HepG2 (cell line): Measurements from ENCODE around the gene NOTCH3. TPM values are rescaled to one million over a fixed set of nuclear protein-coding genes. Genes with fewer than 3 reads are reported as not detected.

Source experiments
- ATAC-seq: fragments of 200-7000 bp; cut with Tn5 transposase; 3 replicates; pipeline ENCODE4 v1.9.1; 2020; ENCODE audit warnings: mild to moderate bottlenecking, moderate library complexity
- BruUV-seq: library from RNA; stranded (reverse); fragments of 400-500 nt; replicated peaks from 2 replicates; lab custom pipeline; 2021; lab: Mats Ljungman, UMichigan
- CTCF ChIA-PET: fragments of 300-600 bp; formaldehyde crosslinking; extraction: SDS; loops from one replicate; lab custom pipeline; 2021; ENCODE audit warnings: low total read pairs, inconsistent platforms, low intra/inter-chr PET ratio; lab: Yijun Ruan, JAX
- POLR2A ChIA-PET: fragments of 350-600 bp; sonication (Branson Sonifier 250); formaldehyde crosslinking; loops from one replicate; lab custom pipeline; 2020; ENCODE audit warnings: antibody characterized with exemption, inconsistent platforms; lab: Yijun Ruan, JAX
- DNase-seq: peaks from one replicate; pipeline ENCODE4 v3.0.0-alpha.2; 2015; ENCODE audit warnings: low spot score
- FAIRE-seq: peaks from 3 replicates; lab custom pipeline; 2011; peaks lifted over from hg19 to GRCh38; lab: Jason Lieb, UNC
- H2AFZ ChIP-seq: one replicate; pipeline ENCODE4 v1.6.1; 2011; ENCODE audit warnings: low read length, inconsistent platforms
- H3K27ac ChIP-seq: fragments of 300-600 bp; 3 replicates; pipeline ENCODE4 v1.8.0; 2011; ENCODE audit warnings: mixed run types, mild to moderate bottlenecking, mixed read lengths, low read length, inconsistent platforms; ENCODE audit not compliant: insufficient read depth; ENCODE audit errors: extremely low read length
- H3K27me3 ChIP-seq, 2 experiments: fragments of 200-600 bp in 1 of 2; 2 replicates in 1 of 2; 3 replicates in 1 of 2; pipeline versions ENCODE4 v1.6.0 to v1.8.0; 2011; ENCODE audit warnings: low read length in 2 of 2, mild to moderate bottlenecking in 2 of 2, moderate library complexity in 2 of 2, inconsistent platforms in 1 of 2; ENCODE audit not compliant: insufficient read depth in 2 of 2, control insufficient read depth in 1 of 2
- H3K36me3 ChIP-seq, 2 experiments: fragments of 200-600 bp in 1 of 2; replicated peaks in 1 of 2; 2 replicates in 1 of 2; 3 replicates in 1 of 2; pipeline versions ENCODE4 v1.5.1 to v1.8.0; 2011; ENCODE audit warnings: low read length in 2 of 2, inconsistent platforms in 1 of 2; ENCODE audit not compliant: insufficient read depth in 2 of 2, control insufficient read depth in 1 of 2
- H3K4me1 ChIP-seq: 2 replicates; pipeline ENCODE4 v1.5.1; 2012; ENCODE audit warnings: low read length, inconsistent platforms; ENCODE audit not compliant: insufficient read depth
- H3K4me2 ChIP-seq: 2 replicates; pipeline ENCODE4 v1.6.0; 2011; ENCODE audit warnings: low read depth, low read length, inconsistent platforms
- H3K4me3 ChIP-seq, 3 experiments: fragments of 200-600 bp in 1 of 3; sonication (generic), shearing (Covaris generic) in 1 of 3; replicated peaks in 1 of 3; 2 replicates each; pipeline ENCODE4 v1.5.1; 2011 to 2016; ENCODE audit warnings: low read length in 3 of 3, inconsistent platforms in 2 of 3, low read depth in 2 of 3, mild to moderate bottlenecking in 2 of 3, control low read depth in 1 of 3, mixed read lengths in 1 of 3; ENCODE audit not compliant: insufficient read depth in 1 of 3
- H3K79me2 ChIP-seq: one replicate; pipeline ENCODE4 v1.6.1; 2011; ENCODE audit warnings: low read length, inconsistent platforms; ENCODE audit not compliant: insufficient read depth
- H3K9ac ChIP-seq: 2 replicates; pipeline ENCODE4 v1.6.0; 2011; ENCODE audit warnings: mild to moderate bottlenecking, low read depth, low read length, inconsistent platforms; ENCODE audit not compliant: insufficient read depth
- H3K9me3 ChIP-seq: 2 replicates; pipeline ENCODE4 v1.5.1; 2012; ENCODE audit warnings: mild to moderate bottlenecking, low read length
- H4K20me1 ChIP-seq: 2 replicates; pipeline ENCODE4 v1.6.0; 2011; ENCODE audit warnings: inconsistent platforms, mild to moderate bottlenecking, low read length, moderate library complexity; ENCODE audit not compliant: insufficient read depth
- ATF1 ChIP-seq: IDR thresholded peaks from 2 replicates; pipeline ENCODE4 v1.6.1; 2016; ENCODE audit warnings: mild to moderate bottlenecking, control low read depth
- BATF2 ChIP-seq: sonication (generic); formaldehyde crosslinking; IDR thresholded peaks from 2 replicates; pipeline ENCODE4 v1.8.0; 2022; ENCODE audit warnings: mild to moderate bottlenecking, missing genetic modification reagents, moderate library complexity
- BCLAF1 ChIP-seq: fragments of 450-650 bp; IDR thresholded peaks from 2 replicates; pipeline ENCODE4 v1.6.1; 2017; ENCODE audit warnings: mild to moderate bottlenecking
- BRD4 ChIP-seq: sonication (generic); formaldehyde crosslinking; IDR thresholded peaks from 2 replicates; pipeline ENCODE4 v1.4.0; 2020; ENCODE audit warnings: missing genetic modification reagents
- DR1 ChIP-seq: sonication (generic); formaldehyde crosslinking; IDR thresholded peaks from 2 replicates; pipeline ENCODE4 v1.8.0; 2021; ENCODE audit warnings: mild to moderate bottlenecking, missing genetic modification reagents, inconsistent platforms
- KAT8 ChIP-seq: IDR thresholded peaks from 2 replicates; pipeline ENCODE4 v1.6.1; 2016; ENCODE audit warnings: missing genetic modification reagents, missing compliant biosample characterization
- LBX2 ChIP-seq: sonication (generic); formaldehyde crosslinking; IDR thresholded peaks from 2 replicates; pipeline ENCODE4 v1.5.0; 2020; ENCODE audit warnings: missing genetic modification reagents, mild to moderate bottlenecking, borderline replicate concordance
- MBD4 ChIP-seq: IDR thresholded peaks from 2 replicates; pipeline ENCODE4 v1.6.1; 2012; ENCODE audit warnings: low read length, inconsistent platforms, borderline replicate concordance
- MEIS1 ChIP-seq: sonication (generic); formaldehyde crosslinking; IDR thresholded peaks from 2 replicates; pipeline ENCODE4 v1.9.0; 2021; ENCODE audit warnings: mild to moderate bottlenecking, missing genetic modification reagents, moderate library complexity, borderline replicate concordance
- NFRKB ChIP-seq: fragments of 450-650 bp; IDR thresholded peaks from 2 replicates; pipeline ENCODE4 v1.6.1; 2017
- PHF5A ChIP-seq: IDR thresholded peaks from one replicate; pipeline ENCODE4 v1.6.1; 2018; ENCODE audit warnings: low read depth, missing genetic modification reagents; ENCODE audit not compliant: unreplicated experiment
- ZEB1 ChIP-seq: IDR thresholded peaks from 2 replicates; pipeline ENCODE4 v1.6.1; 2012; ENCODE audit warnings: mild to moderate bottlenecking, low read depth, inconsistent platforms; ENCODE audit not compliant: insufficient replicate concordance
- ZNF263 ChIP-seq: sonication (generic); formaldehyde crosslinking; IDR thresholded peaks from 2 replicates; pipeline ENCODE4 v1.4.0; 2020; ENCODE audit warnings: missing genetic modification reagents
- ZNF275 ChIP-seq: sonication (generic); formaldehyde crosslinking; IDR thresholded peaks from 2 replicates; pipeline ENCODE4 v1.8.0; 2022; ENCODE audit warnings: missing genetic modification reagents, mild to moderate bottlenecking, inconsistent platforms, borderline replicate concordance
- ZNF607 ChIP-seq: sonication (generic); formaldehyde crosslinking; IDR thresholded peaks from 2 replicates; pipeline ENCODE4 v1.5.1; 2020; ENCODE audit warnings: missing genetic modification reagents, mild to moderate bottlenecking, borderline replicate concordance
- ZNF766 ChIP-seq: sonication (generic); formaldehyde crosslinking; IDR thresholded peaks from 2 replicates; pipeline ENCODE4 v1.5.0; 2020; ENCODE audit warnings: missing genetic modification reagents, borderline replicate concordance
- ZNF850 ChIP-seq: sonication (generic); formaldehyde crosslinking; conservative IDR thresholded peaks from 2 replicates; pipeline ENCODE4 v1.9.0; 2021; ENCODE audit warnings: mild to moderate bottlenecking, missing genetic modification reagents
- WGBS: methylation state at CpG from one replicate; pipeline ENCODE4 v1.1.6; 2017; ENCODE audit warnings: low lambda C conversion rate; 5-methylcytosine and 5-hydroxymethylcytosine counted together
- in situ Hi-C: cut with HindIII; loops from 2 replicates; pipeline ENCODE4 v1.10.0; 2017; ENCODE audit warnings: low pct_unique_long_range_greater_than_20kb; ENCODE audit not compliant: extremely low pct_ligation_motif_present
- intact Hi-C: fragments of 100-400 bp; cut with micrococcal nuclease; formaldehyde crosslinking; loops from one replicate; pipeline ENCODE4 v1.10.0; 2022; ENCODE audit not compliant: unreplicated experiment
- polyA plus RNA-seq, 8 experiments: library from polyadenylated mRNA; depleted of rRNA in 3 of 8; stranded (reverse) in 7 of 8; unstranded in 1 of 8; fragments of >200 nt; fragmentation: Illumina TruSeq in 4 of 8; extraction: Trizol in 4 of 8; gene quantifications; 2 replicates each; pipeline versions ENCODE4 v1.2.1 to v1.2.3, GENCODE V29; 2011 to 2016; ENCODE audit warnings: low read depth in 4 of 8, missing spikeins in 1 of 8, mixed read lengths in 1 of 8; ENCODE audit not compliant: insufficient read depth in 1 of 8
- total RNA-seq, 5 experiments: library from RNA; depleted of rRNA; stranded (reverse); fragments of >200 nt; fragmentation: Illumina TruSeq; extraction: Trizol; gene quantifications; 2 replicates each; pipeline ENCODE4 v1.2.3, GENCODE V29; 2016; ENCODE audit warnings: low read depth in 1 of 5

The NOTCH3 gene
- total and polyA plus RNA-seq, 2 of the 13 experiments (the other 11 are each of a cell fraction or from before 2014, with no cell fraction given) = 0.09 to 0.28 TPM

GRCh38 chr19:15231271-15231670 lies 30.5 kb upstream of the NOTCH3 start:
- POLR2A ChIA-PET = no interaction called here
- no peaks in the 10 kb centered on the region for H3K4me1 ChIP-seq
- no peak for DNase-seq
- no peak overlapping the region for H3K27ac ChIP-seq
- 0 out of 5 replicates have a peak, but pooled peaks cover 0 to 6% of the 10 kb centered on the region in 2 experiments for H3K36me3 ChIP-seq
- WGBS = 73% methylated on average over 3 of the region's 10 CpGs
- H3K9ac ChIP-seq = no peak overlapping the region
- in situ Hi-C loops = no loop called here
- TF ChIP-seq DR1 (CRISPR knock-in tag) (no peak), BCLAF1 (no peak), MEIS1 (CRISPR knock-in tag) (no peak), ZEB1 (no peak), NFRKB (no peak), MBD4 (no peak), BRD4 (CRISPR knock-in tag) (no peak), LBX2 (CRISPR knock-in tag) (no peak), BATF2 (CRISPR knock-in tag) (no peak), KAT8 (CRISPR knock-in tag) (no peak), ZNF275 (CRISPR knock-in tag) (no peak), PHF5A (CRISPR knock-in tag) (no peak), ZNF850 (CRISPR knock-in tag) (no peak), ATF1 (CRISPR knock-in tag) (no peak), ZNF607 (no peak), ZNF766 (no peak), ZNF263 (CRISPR knock-in tag) (no peak)
- TF ChIP-seq, all 625 proteins: peak for 0
- H2AFZ ChIP-seq = no peak overlapping the region
- no TSS peak for BruUV-seq
- H3K79me2 ChIP-seq = no peaks in the 10 kb centered on the region
- H3K4me2 ChIP-seq = no peak overlapping the region
- no peak overlapping the region for H3K4me3 ChIP-seq
- CTCF ChIA-PET = no interaction called here
- ATAC-seq (peak; percentile 22), FAIRE-seq (no peak)
- H3K9me3 ChIP-seq = no peaks in the 10 kb centered on the region
- H4K20me1 ChIP-seq = no peaks in the 10 kb centered on the region
- intact Hi-C loops = no loop called here
- no peaks in the 10 kb centered on the region for H3K27me3 ChIP-seq
